PC-9 (cell line): Measurements from ENCODE around the gene CNNM2. TPM values are rescaled to one million over a fixed set of nuclear protein-coding genes. Genes with fewer than 3 reads are reported as not detected.

Source experiments
- Bru-seq: library from RNA; stranded (reverse); fragments of 400-500 nt; gene quantifications from one replicate; lab custom pipeline; 2021; lab: Mats Ljungman, UMichigan
- BruChase-seq, 2 experiments: library from RNA; stranded (reverse); fragments of 400-500 nt; gene quantifications; one replicate each; lab custom pipeline; 2021; lab: Mats Ljungman, UMichigan
- BruUV-seq: library from RNA; stranded (reverse); fragments of 400-500 nt; replicated peaks from 2 replicates; lab custom pipeline; 2021; lab: Mats Ljungman, UMichigan
- CTCF ChIA-PET: fragments of 300-600 bp; sonication (Branson Sonifier 250); formaldehyde crosslinking; loops from one replicate; lab custom pipeline; 2022; ENCODE audit warnings: antibody characterized with exemption; lab: Charles Lee
- POLR2A ChIA-PET: fragments of 300-600 bp; sonication (Branson Sonifier 250); formaldehyde crosslinking; loops from one replicate; lab custom pipeline; 2022; ENCODE audit warnings: antibody characterized with exemption; ENCODE audit not compliant: unreplicated experiment; lab: Charles Lee
- DNase-seq, 2 experiments: peaks; one replicate each; pipeline versions ENCODE4 v3.0.0 to v3.0.0-alpha.2; 2015 to 2022; ENCODE audit warnings: mixed read lengths in 1 of 2
- H2AFZ ChIP-seq: fragments of 200-600 bp; sonication (generic); 2 replicates; pipeline ENCODE4 v1.8.1; 2017; ENCODE audit warnings: antibody characterized with exemption
- H3F3A ChIP-seq: fragments of 200-600 bp; sonication (generic); 2 replicates; pipeline ENCODE4 v1.8.1; 2017; ENCODE audit warnings: antibody characterized with exemption, mild to moderate bottlenecking, low read depth; ENCODE audit not compliant: insufficient read depth
- H3K27ac ChIP-seq: fragments of 200-600 bp; sonication (generic); 2 replicates; pipeline ENCODE4 v1.6.1; 2016; ENCODE audit warnings: mixed run types
- H3K27me3 ChIP-seq: fragments of 200-600 bp; sonication (generic); 2 replicates; pipeline ENCODE4 v1.6.1; 2016; ENCODE audit warnings: low read depth, mixed run types; ENCODE audit not compliant: insufficient read depth
- H3K36me3 ChIP-seq: fragments of 200-600 bp; sonication (generic); 2 replicates; pipeline ENCODE4 v1.6.1; 2016; ENCODE audit warnings: low read depth, mixed run types
- H3K4me1 ChIP-seq: fragments of 200-600 bp; sonication (generic); replicated peaks from 2 replicates; pipeline ENCODE4 v1.6.1; 2016; ENCODE audit warnings: mixed run types; ENCODE audit not compliant: insufficient read depth
- H3K4me2 ChIP-seq: fragments of 200-600 bp; sonication (generic); 2 replicates; pipeline ENCODE4 v1.6.1; 2017; ENCODE audit warnings: mixed run types
- H3K4me3 ChIP-seq: fragments of 200-600 bp; sonication (generic); 2 replicates; pipeline ENCODE4 v1.6.1; 2016; ENCODE audit warnings: mixed run types
- H3K79me2 ChIP-seq: fragments of 200-600 bp; sonication (generic); 2 replicates; pipeline ENCODE4 v1.6.1; 2017; ENCODE audit warnings: low read depth, mixed run types
- H3K9me2 ChIP-seq: fragments of 200-600 bp; sonication (generic); 2 replicates; pipeline ENCODE4 v1.8.1; 2017; ENCODE audit warnings: mild to moderate bottlenecking; ENCODE audit not compliant: insufficient read depth
- H3K9me3 ChIP-seq: fragments of 200-600 bp; sonication (generic); 2 replicates; pipeline ENCODE4 v1.8.1; 2016; ENCODE audit warnings: low read depth; ENCODE audit not compliant: insufficient read depth
- H4K20me1 ChIP-seq: fragments of 200-600 bp; sonication (generic); 2 replicates; pipeline ENCODE4 v1.8.1; 2017; ENCODE audit not compliant: insufficient read depth
- EZH2 ChIP-seq: fragments of 200-600 bp; sonication (generic); IDR thresholded peaks from 2 replicates; pipeline ENCODE4 v1.8.0; 2017; ENCODE audit warnings: antibody characterized with exemption, low read depth
- intact Hi-C: fragments of 100-400 bp; cut with micrococcal nuclease; formaldehyde crosslinking; loops from one replicate; pipeline ENCODE4 v1.10.0; 2022; ENCODE audit not compliant: unreplicated experiment
- long read RNA-seq: library from polyadenylated mRNA; stranded (forward); transcript quantifications from one replicate; pipeline ENCODE4 v2.0.0, GENCODE V29; 2022
- total RNA-seq: library from RNA; stranded (reverse); gene quantifications from 2 replicates; pipeline ENCODE4 v1.2.3, GENCODE V29; 2021
- TF ChIP-seq, protein P1 (sequence below): fragments of 200-600 bp; sonication (generic); conservative IDR thresholded peaks from 2 replicates; pipeline ENCODE4 v1.6.1; 2017; ENCODE audit warnings: mixed run types, antibody characterized with exemption, mild to moderate bottlenecking, moderate library complexity

CNNM2 gene
- total RNA-seq (7.4 and 8.8 TPM in 2 replicates), Bru-seq, nascent RNA (percentile 48 among the genes with signal in this experiment), BruChase-seq, experiment 1, labeled RNA remaining after a 2-hour chase (percentile 40 among the genes with signal in this experiment), BruChase-seq, experiment 2, labeled RNA remaining after a 6-hour chase (percentile 44 among the genes with signal in this experiment)
- long read RNA-seq, partial matches to known transcripts: 0 of 7 reads
- long read RNA-seq, other reads (novel, unspliced or antisense): 5 of 7 reads

DNA sequence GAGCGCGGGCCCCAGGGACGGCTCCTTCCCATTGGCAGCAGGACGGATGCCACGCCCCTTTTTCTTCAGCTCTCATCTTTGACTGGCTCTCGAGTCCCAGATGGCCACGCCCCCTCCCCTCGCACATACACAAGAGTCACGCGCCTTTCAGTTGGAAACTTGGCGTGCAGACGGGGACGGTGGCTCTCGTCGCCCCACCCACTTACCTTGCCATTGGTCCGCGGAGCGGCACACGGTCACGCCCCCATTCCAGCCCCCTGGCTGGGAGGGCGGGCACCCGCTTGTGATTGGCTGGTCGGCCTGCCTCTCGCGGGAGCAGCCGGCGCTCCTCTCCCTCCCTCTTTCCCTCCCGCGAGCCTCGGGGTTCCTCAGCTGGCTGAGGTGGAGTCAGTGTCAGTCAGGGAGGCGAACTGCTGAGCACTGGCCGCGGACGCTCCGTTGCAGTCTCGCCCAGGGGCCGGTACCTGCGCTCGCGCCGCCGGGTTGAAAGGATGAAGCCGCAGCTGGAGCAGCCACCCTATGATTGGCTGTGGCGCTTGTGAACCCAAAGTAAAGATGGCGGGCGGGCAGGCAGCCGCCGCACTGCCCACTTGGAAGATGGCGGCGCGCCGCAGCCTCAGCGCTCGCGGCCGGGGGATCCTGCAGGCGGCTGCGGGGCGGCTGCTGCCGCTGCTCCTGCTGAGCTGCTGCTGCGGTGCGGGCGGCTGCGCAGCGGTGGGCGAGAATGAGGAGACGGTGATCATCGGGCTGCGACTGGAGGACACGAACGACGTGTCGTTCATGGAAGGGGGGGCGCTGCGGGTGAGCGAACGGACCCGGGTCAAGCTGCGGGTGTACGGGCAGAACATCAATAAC is at the start of gene CNNM2:
TSS of gene CNNM2 (plus strand) at position 333 of the 855 bp plus-strand sequence. CDS start at position 520, 187 bp downstream.
- CTCF ChIA-PET: interaction anchor here (0.7 to 1.2 kb wide), 3 partner anchors 154 to 359 kb away, joined by 3 to 6 read pairs (median 4); no protein-coding TSS in a partner anchor
- H3K79me2 ChIP-seq: no peaks in the 10 kb centered on the region
- peak within 1 kb of the TSS; percentile 96 for H3K4me3 ChIP-seq
- no peaks in the 10 kb centered on the region for H3K36me3 ChIP-seq
- H4K20me1 ChIP-seq: no peaks in the 10 kb centered on the region
- BruUV-seq: no TSS peak
- peaks cover 36% of the 10 kb centered on the region for H3K4me1 ChIP-seq
- no peaks in the 10 kb centered on the region for H3K27me3 ChIP-seq
- peak within 1 kb of the TSS; percentile 82 for H3K4me2 ChIP-seq
- POLR2A ChIA-PET: interaction anchor here (0.5 to 0.7 kb wide), 5 partner anchors 144 to 288 kb away, joined by 4 to 21 read pairs (median 8); partner anchors contain the start of gene NT5C2
- H3K9me3 ChIP-seq: no peaks in the 10 kb centered on the region
- H3F3A ChIP-seq: no peaks in the 10 kb centered on the region
- no peak for TF ChIP-seq EZH2
- TF ChIP-seq, protein P1, sequence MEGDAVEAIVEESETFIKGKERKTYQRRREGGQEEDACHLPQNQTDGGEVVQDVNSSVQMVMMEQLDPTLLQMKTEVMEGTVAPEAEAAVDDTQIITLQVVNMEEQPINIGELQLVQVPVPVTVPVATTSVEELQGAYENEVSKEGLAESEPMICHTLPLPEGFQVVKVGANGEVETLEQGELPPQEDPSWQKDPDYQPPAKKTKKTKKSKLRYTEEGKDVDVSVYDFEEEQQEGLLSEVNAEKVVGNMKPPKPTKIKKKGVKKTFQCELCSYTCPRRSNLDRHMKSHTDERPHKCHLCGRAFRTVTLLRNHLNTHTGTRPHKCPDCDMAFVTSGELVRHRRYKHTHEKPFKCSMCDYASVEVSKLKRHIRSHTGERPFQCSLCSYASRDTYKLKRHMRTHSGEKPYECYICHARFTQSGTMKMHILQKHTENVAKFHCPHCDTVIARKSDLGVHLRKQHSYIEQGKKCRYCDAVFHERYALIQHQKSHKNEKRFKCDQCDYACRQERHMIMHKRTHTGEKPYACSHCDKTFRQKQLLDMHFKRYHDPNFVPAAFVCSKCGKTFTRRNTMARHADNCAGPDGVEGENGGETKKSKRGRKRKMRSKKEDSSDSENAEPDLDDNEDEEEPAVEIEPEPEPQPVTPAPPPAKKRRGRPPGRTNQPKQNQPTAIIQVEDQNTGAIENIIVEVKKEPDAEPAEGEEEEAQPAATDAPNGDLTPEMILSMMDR: no peak
- H3K9me2 ChIP-seq: no peaks in the 10 kb centered on the region
- peak within 1 kb of the TSS; percentile 87 for H2AFZ ChIP-seq
- 0 out of 2 replicates have a peak within 1 kb of the TSS, but pooled peaks have one; percentile 41 for H3K27ac ChIP-seq
- DNase-seq: peak; percentile 95 to 96
- intact Hi-C loops: loop anchor here (1.0 to 10.0 kb wide), 6 partner anchors 151 to 564 kb away; partner anchors contain the start of genes ATP5MK, PDCD11 and RPEL1

GRCh38 chr10:102868911-102869257 is 49.2 kb upstream of the CNNM2 start:
- no peak overlapping the region for H3K27ac ChIP-seq
- no peak overlapping the region for H2AFZ ChIP-seq
- no peaks in the 10 kb centered on the region for H4K20me1 ChIP-seq
- no peaks in the 10 kb centered on the region for H3K9me2 ChIP-seq
- CTCF ChIA-PET: no interaction called here
- no peak for DNase-seq
- no peaks in the 10 kb centered on the region for H3K36me3 ChIP-seq
- intact Hi-C loops: no loop called here
- POLR2A ChIA-PET: interaction anchor here (0.6 kb wide), 1 partner anchor 14 kb away, joined by 4 read pairs; no protein-coding TSS in a partner anchor
- TF ChIP-seq, protein P1: no peak
- no peak for TF ChIP-seq EZH2
- no peaks in the 10 kb centered on the region for H3K79me2 ChIP-seq
- H3K9me3 ChIP-seq: no peaks in the 10 kb centered on the region
- H3K27me3 ChIP-seq: no peaks in the 10 kb centered on the region
- H3F3A ChIP-seq: no peaks in the 10 kb centered on the region
- H3K4me3 ChIP-seq: no peak overlapping the region
- H3K4me1 ChIP-seq: no peaks in the 10 kb centered on the region
- no TSS peak for BruUV-seq
- H3K4me2 ChIP-seq: no peak overlapping the region
